ENCODE data around the gene ITGA8.
"Not testable (repeated sequence)": the region's sequence is repeated elsewhere in the genome, so short reads cannot be mapped to it uniquely, and the experiment has no call there.

Gene ITGA8

GRCh38 chr10:15605740-15606369 is 113.9 kb downstream of the ITGA8 start:
- no peak for FAIRE-seq

- no peak for FAIRE-seq
Observed at GRCh38 chr10:15603446-15604011, 116.2 kb downstream of the ITGA8 start.

GRCh38 chr10:15601819-15602218 is 117.9 kb downstream of the ITGA8 start:
- FAIRE-seq = no peak

- FAIRE-seq = no peak
Observed at GRCh38 chr10:15595260-15595659, 124.5 kb downstream of the ITGA8 start.

GRCh38 chr10:15591937-15592336 is 127.8 kb downstream of the ITGA8 start:
- FAIRE-seq = no peak

- FAIRE-seq = no peak
Observed at GRCh38 chr10:15591431-15591830, 128.3 kb downstream of the ITGA8 start.

GRCh38 chr10:15588635-15589508 is 130.8 kb downstream of the ITGA8 start:
- no peak for FAIRE-seq

- FAIRE-seq = peak; percentile 45
Observed at GRCh38 chr10:15588151-15588550, 131.6 kb downstream of the ITGA8 start.

- no peak for FAIRE-seq
Observed at GRCh38 chr10:15587271-15587670, 132.5 kb downstream of the ITGA8 start.

GRCh38 chr10:15585303-15585715 is 134.4 kb downstream of the ITGA8 start:
- no peak for FAIRE-seq

- FAIRE-seq = not testable (repeated sequence)
Observed at GRCh38 chr10:15582972-15583371, 136.8 kb downstream of the ITGA8 start.

GRCh38 chr10:15579605-15580004 is 140.1 kb downstream of the ITGA8 start:
- FAIRE-seq = no peak

GRCh38 chr10:15572531-15573045 is 147.1 kb downstream of the ITGA8 start:
- no peak for FAIRE-seq

- no peak for FAIRE-seq
Observed at GRCh38 chr10:15571575-15571974, 148.1 kb downstream of the ITGA8 start.

- FAIRE-seq = no peak
Observed at GRCh38 chr10:15570738-15571339, 148.9 kb downstream of the ITGA8 start.

- FAIRE-seq = no peak
Observed at GRCh38 chr10:15567952-15568351, 151.8 kb downstream of the ITGA8 start.

GRCh38 chr10:15563246-15563645 is 156.5 kb downstream of the ITGA8 start:
- FAIRE-seq = no peak

GRCh38 chr10:15562578-15562977 is 157.1 kb downstream of the ITGA8 start:
- no peak for FAIRE-seq

GRCh38 chr10:15562116-15562515 is 157.6 kb downstream of the ITGA8 start:
- no peak for FAIRE-seq

GRCh38 chr10:15558136-15558535 is 161.6 kb downstream of the ITGA8 start:
- no peak for FAIRE-seq

- FAIRE-seq = not testable (repeated sequence)
Observed at GRCh38 chr10:15557168-15557567, 162.6 kb downstream of the ITGA8 start.

GRCh38 chr10:15550950-15551349 is 168.8 kb downstream of the ITGA8 start:
- FAIRE-seq = no peak

GRCh38 chr10:15548331-15548730 is 171.4 kb downstream of the ITGA8 start:
- no peak for FAIRE-seq
